ENCODE measurements around the gene VAV1.

GRCh38 chr19:6730153-6730804 lies 42.2 kb upstream of the VAV1 start:
- TF ChIP-seq CTCF (IDR thresholded peaks at IDR 0.05) (no peak), EZH2 (IDR thresholded peaks at IDR 0.05; ENCODE audit: borderline replicate concordance, insufficient read depth, low read depth, low read length, poor library complexity, severe bottlenecking) (no peak)
